ENCODE measurements around the gene C1orf232.

C1orf232 gene

GRCh38 chr1:26114165-26114927, 54.4 kb downstream of the C1orf232 start:
- H3K4me3 ChIP-seq (ENCODE audit: low read depth, low read length) = no peak overlapping the region
- in situ Hi-C loops (cut with HindIII; ENCODE audit: low sequenced_read_pairs) = no loop called here
- DNase-seq (ENCODE audit: low read depth) = no peak
- no peak for TF ChIP-seq CTCF (IDR thresholded peaks at IDR 0.05; ENCODE audit: low read depth, low read length, missing control alignments)

Data from astrocyte of the cerebellum (primary cell).